B cell (primary cell): Measurements from ENCODE around the gene ZNF750. TPM values are rescaled to one million over a fixed set of nuclear protein-coding genes. Genes with fewer than 3 reads are reported as not detected.

ENCODE experiments used
- ATAC-seq: fragments of 200-7000 bp; cut with Tn5 transposase; one replicate; pipeline ENCODE4 v1.10.0; 2021; ENCODE audit warnings: low read depth, mild to moderate bottlenecking, moderate number of reproducible peaks, moderate library complexity
- CTCF ChIA-PET: fragments of 350-600 bp; sonication (Branson Sonifier 250); formaldehyde crosslinking; loops from one replicate; lab custom pipeline; 2021; ENCODE audit warnings: antibody characterized with exemption, inconsistent platforms; lab: Charles Lee
- POLR2A ChIA-PET: fragments of 350-600 bp; sonication (Branson Sonifier 250); formaldehyde crosslinking; loops from one replicate; lab custom pipeline; 2021; ENCODE audit warnings: antibody characterized with exemption; lab: Charles Lee
- DNase-seq: peaks from one replicate; pipeline ENCODE4 v3.0.0; 2013
- H2AFZ ChIP-seq: 2 replicates; pipeline ENCODE4 v1.6.1; 2012; ENCODE audit warnings: mild to moderate bottlenecking, low read depth, low read length; ENCODE audit not compliant: insufficient read depth, poor library complexity, severe bottlenecking
- H3K27ac ChIP-seq, 2 donors: 1 replicate in 1 of 2; 2 replicates in 1 of 2; pipeline ENCODE4 v1.5.1; 2012 to 2013; ENCODE audit warnings: low read length in 2 of 2, mild to moderate bottlenecking in 2 of 2, moderate library complexity in 1 of 2
- H3K27me3 ChIP-seq, 4 experiments: fragments of 200-600 bp in 1 of 4; sonication (generic) in 1 of 4; replicated peaks in 1 of 4; 1 replicate in 2 of 4; 2 replicates in 2 of 4; pipeline versions ENCODE4 v1.6.1 to v1.7.0; 2013 to 2016; ENCODE audit warnings: low read length in 3 of 4, mild to moderate bottlenecking in 2 of 4, mixed read lengths in 1 of 4, moderate library complexity in 1 of 4; ENCODE audit not compliant: insufficient read depth in 4 of 4, control insufficient read depth in 3 of 4; ENCODE audit errors: control extremely low read depth in 1 of 4
- H3K36me3 ChIP-seq, 2 experiments: replicated peaks in 1 of 2; 1 replicate in 1 of 2; 2 replicates in 1 of 2; pipeline versions ENCODE4 v1.6.1 to v1.7.1; 2013; ENCODE audit warnings: low read length in 1 of 2; ENCODE audit not compliant: insufficient read depth in 2 of 2, control insufficient read depth in 1 of 2; ENCODE audit errors: control extremely low read depth in 1 of 2, extremely low read depth in 1 of 2
- H3K4me1 ChIP-seq, 2 donors: fragments of 200-600 bp in 1 of 2; sonication (generic) in 1 of 2; 1 replicate in 1 of 2; 2 replicates in 1 of 2; pipeline versions ENCODE4 v1.5.1 to v1.6.1; 2013 to 2017; ENCODE audit warnings: low read length in 2 of 2; ENCODE audit not compliant: control insufficient read depth in 2 of 2, insufficient read depth in 2 of 2
- H3K4me2 ChIP-seq: replicated peaks from 2 replicates; pipeline ENCODE3; 2012; ENCODE audit warnings: mild to moderate bottlenecking, low read depth, low read length; ENCODE audit not compliant: poor library complexity, severe bottlenecking
- H3K4me3 ChIP-seq, 5 experiments: fragments of 200-600 bp in 1 of 5; sonication (generic) in 1 of 5; 1 replicate in 3 of 5; 2 replicates in 2 of 5; pipeline versions ENCODE4 v1.5.1 to v1.7.0; 2011 to 2016; ENCODE audit warnings: low read length in 4 of 5, mild to moderate bottlenecking in 4 of 5, low read depth in 2 of 5, control low read depth in 1 of 5, moderate library complexity in 1 of 5; ENCODE audit not compliant: insufficient read depth in 1 of 5; ENCODE audit errors: control extremely low read depth in 1 of 5, extremely low read depth in 1 of 5
- H3K79me2 ChIP-seq: fragments of 200-600 bp; sonication (generic); one replicate; pipeline ENCODE4 v1.6.0; 2016; ENCODE audit warnings: low read length; ENCODE audit not compliant: control insufficient read depth, insufficient read depth
- H3K9ac ChIP-seq: fragments of 200-600 bp; sonication (generic); 2 replicates; pipeline ENCODE4 v1.6.1; 2017; ENCODE audit warnings: mild to moderate bottlenecking, low read length, moderate library complexity
- H3K9me3 ChIP-seq, 3 donors: one replicate each; pipeline versions ENCODE4 v1.6.1 to v1.7.1; 2013; ENCODE audit warnings: low read length in 2 of 3; ENCODE audit not compliant: control insufficient read depth in 2 of 3, insufficient read depth in 1 of 3; ENCODE audit errors: control extremely low read depth in 1 of 3
- H4K20me1 ChIP-seq: 2 replicates; pipeline ENCODE4 v1.6.0; 2012; ENCODE audit warnings: mild to moderate bottlenecking, low read length; ENCODE audit not compliant: insufficient read depth, control insufficient read depth, poor library complexity, severe bottlenecking
- H3K27ac Mint-ChIP-seq: one replicate; pipeline ENCODE4 v1.8.0; 2021; ENCODE audit warnings: mixed read lengths
- H3K27me3 Mint-ChIP-seq: one replicate; pipeline ENCODE4 v1.8.0; 2021; ENCODE audit warnings: mixed read lengths
- H3K4me1 Mint-ChIP-seq: one replicate; pipeline ENCODE4 v1.8.0; 2021; ENCODE audit warnings: mixed read lengths
- H3K4me3 Mint-ChIP-seq: one replicate; pipeline ENCODE4 v1.8.0; 2021; ENCODE audit warnings: mixed read lengths
- H3K9me3 Mint-ChIP-seq: one replicate; pipeline ENCODE4 v1.8.0; 2022; ENCODE audit warnings: mixed read lengths; ENCODE audit not compliant: insufficient read depth
- CTCF ChIP-seq: fragments of 200-600 bp; IDR thresholded peaks from one replicate; pipeline ENCODE4 v1.8.0; 2022; ENCODE audit warnings: antibody characterized with exemption, mild to moderate bottlenecking
- EZH2 ChIP-seq: IDR thresholded peaks from 2 replicates; pipeline ENCODE4 v1.6.1; 2012; ENCODE audit warnings: borderline replicate concordance, low read depth, mild to moderate bottlenecking, moderate library complexity, low read length; ENCODE audit not compliant: insufficient read depth, poor library complexity, severe bottlenecking
- WGBS: methylation state at CpG from one replicate; pipeline ENCODE4 v1.1.5; 2013; ENCODE audit warnings: missing lambda C conversion rate; ENCODE audit not compliant: insufficient coverage; 5-methylcytosine and 5-hydroxymethylcytosine counted together
- intact Hi-C: fragments of 100-400 bp; cut with micrococcal nuclease; formaldehyde crosslinking; loops from one replicate; pipeline ENCODE4 v1.10.0; 2022
- polyA plus RNA-seq: library from polyadenylated mRNA; depleted of rRNA; stranded (reverse); fragments of >200 nt; gene quantifications from 2 replicates; pipeline ENCODE4 v1.2.3, GENCODE V29; 2012
- total RNA-seq, 2 donors: library from RNA; stranded (reverse); fragments of 120-200 nt in 1 of 2; gene quantifications; 1 replicate in 1 of 2; 2 replicates in 1 of 2; pipeline versions ENCODE4 v1.2.3 to v1.2.4, GENCODE V29; 2013 to 2022

The ZNF750 gene
- total and polyA plus RNA-seq, 2 donors (not counting 1 experiment from before 2014, with no cell fraction given), result not detected

GRCh38 chr17:82815790-82816305, 24.0 kb downstream of the ZNF750 start:
- Histone ChIP-seq H4K20me1 (no peaks in the 10 kb centered on the region), H3K79me2 (no peaks in the 10 kb centered on the region), H3K27ac (no peak overlapping the region), H3K4me2 (no peak overlapping the region), H3K9me3 (peaks cover 0 to 10% (median 6%) of the 10 kb centered on the region in 3 donors), H3K27me3 (no peaks in the 10 kb centered on the region), H3K4me3 (no peak overlapping the region), H3K9ac (no peak overlapping the region), H2AFZ (no peak overlapping the region), H3K36me3 (peaks cover 0 to 9% of the 10 kb centered on the region in 2 experiments), H3K4me1 (peaks cover 24 to 34% of the 10 kb centered on the region in 2 donors)
- ChIA-PET CTCF (interaction anchor here (1.1 to 1.3 kb wide), 3 partner anchors 23 to 99 kb away, joined by 3 read pairs; no protein-coding TSS in a partner anchor), POLR2A (no interaction called here)
- H3K27ac Mint-ChIP-seq, result peak overlapping the region; percentile 20
- intact Hi-C loops, result no loop called here
- H3K4me3 Mint-ChIP-seq, result no peak overlapping the region
- 97% methylated on average over 7 of the region's 13 CpGs for WGBS
- no peak for TF ChIP-seq CTCF
- TF ChIP-seq EZH2, result no peak
- DNase-seq, result no peak
- H3K9me3 Mint-ChIP-seq, result peaks cover 6% of the 10 kb centered on the region
- peaks cover 34% of the 10 kb centered on the region for H3K4me1 Mint-ChIP-seq
- H3K27me3 Mint-ChIP-seq, result no peaks in the 10 kb centered on the region
- no peak for ATAC-seq

- ATAC-seq, result no peak
- no peaks in the 10 kb centered on the region for H3K27me3 Mint-ChIP-seq
- Histone ChIP-seq H4K20me1 (no peaks in the 10 kb centered on the region), H3K79me2 (no peaks in the 10 kb centered on the region), H3K4me1 (peaks cover 24 to 34% of the 10 kb centered on the region in 2 donors), H3K4me3 (no peak overlapping the region), H2AFZ (no peak overlapping the region), H3K9me3 (peaks cover 0 to 9% (median 1%) of the 10 kb centered on the region in 3 donors), H3K9ac (no peak overlapping the region), H3K36me3 (peaks cover 0 to 12% of the 10 kb centered on the region in 2 experiments), H3K27me3 (no peaks in the 10 kb centered on the region), H3K4me2 (no peak overlapping the region), H3K27ac (no peak overlapping the region)
- H3K4me3 Mint-ChIP-seq, result no peak overlapping the region
- no peak for DNase-seq
- ChIA-PET CTCF (interaction anchor here (1.1 to 1.3 kb wide), 3 partner anchors 23 to 99 kb away, joined by 3 read pairs; no protein-coding TSS in a partner anchor), POLR2A (no interaction called here)
- peaks cover 3% of the 10 kb centered on the region for H3K9me3 Mint-ChIP-seq
- no peak overlapping the region for H3K27ac Mint-ChIP-seq
- 92% methylated on average over 5 of the region's 5 CpGs for WGBS
- peaks cover 30% of the 10 kb centered on the region for H3K4me1 Mint-ChIP-seq
- intact Hi-C loops, result no loop called here
- TF ChIP-seq CTCF (no peak), EZH2 (no peak)
Measured at GRCh38 chr17:82815354-82815753, 24.5 kb downstream of the ZNF750 start.
